HFFc6 (cell line): ENCODE data around the gene FRAT2. TPM values are rescaled to one million over a fixed set of nuclear protein-coding genes. Genes with fewer than 3 reads are reported as not detected.

ENCODE experiments used
- DNase-seq: peaks from one replicate; pipeline ENCODE4 v3.0.0-alpha.2; 2018
- H3K27ac Mint-ChIP-seq: 2 replicates; pipeline ENCODE4 v1.8.0; 2020; ENCODE audit warnings: mild to moderate bottlenecking, mixed read lengths
- H3K27me3 Mint-ChIP-seq: 2 replicates; pipeline ENCODE4 v1.8.0; 2021; ENCODE audit warnings: mild to moderate bottlenecking, moderate library complexity, mixed read lengths; ENCODE audit not compliant: insufficient read depth
- H3K36me3 Mint-ChIP-seq: 2 replicates; pipeline ENCODE4 v1.8.0; 2021; ENCODE audit warnings: low read depth, mixed read lengths
- H3K4me1 Mint-ChIP-seq: 2 replicates; pipeline ENCODE4 v1.8.0; 2020; ENCODE audit warnings: low read depth, mixed read lengths
- H3K4me3 Mint-ChIP-seq: 2 replicates; pipeline ENCODE4 v1.8.0; 2020; ENCODE audit warnings: mild to moderate bottlenecking, moderate library complexity, mixed read lengths
- H3K9me3 Mint-ChIP-seq: 2 replicates; pipeline ENCODE4 v1.8.0; 2020; ENCODE audit warnings: mild to moderate bottlenecking, mixed read lengths
- CTCF ChIP-seq: fragments of 200-600 bp; sonication (generic); IDR thresholded peaks from 2 replicates; pipeline ENCODE4 v1.5.0; 2021; ENCODE audit warnings: antibody characterized with exemption, mild to moderate bottlenecking
- long read RNA-seq: library from polyadenylated mRNA; unstranded; transcript quantifications from one replicate; pipeline ENCODE4 v2.0.0, GENCODE V29; 2019
- total RNA-seq, 6 experiments: library from RNA; stranded (reverse); fragmentation: NEBNext Ultra II Directional; extraction: Animal tissue kit (Norgen Biotek cat#: 25700); gene quantifications; 2 replicates in 1 of 6; 3 replicates in 5 of 6; pipeline ENCODE4 v1.2.3, GENCODE V29; 2021

The FRAT2 gene
- total RNA-seq = 1 to 10 TPM; 2.2 to 2.9 (median 2.6) TPM
- long read RNA-seq = 0 reads

DNA sequence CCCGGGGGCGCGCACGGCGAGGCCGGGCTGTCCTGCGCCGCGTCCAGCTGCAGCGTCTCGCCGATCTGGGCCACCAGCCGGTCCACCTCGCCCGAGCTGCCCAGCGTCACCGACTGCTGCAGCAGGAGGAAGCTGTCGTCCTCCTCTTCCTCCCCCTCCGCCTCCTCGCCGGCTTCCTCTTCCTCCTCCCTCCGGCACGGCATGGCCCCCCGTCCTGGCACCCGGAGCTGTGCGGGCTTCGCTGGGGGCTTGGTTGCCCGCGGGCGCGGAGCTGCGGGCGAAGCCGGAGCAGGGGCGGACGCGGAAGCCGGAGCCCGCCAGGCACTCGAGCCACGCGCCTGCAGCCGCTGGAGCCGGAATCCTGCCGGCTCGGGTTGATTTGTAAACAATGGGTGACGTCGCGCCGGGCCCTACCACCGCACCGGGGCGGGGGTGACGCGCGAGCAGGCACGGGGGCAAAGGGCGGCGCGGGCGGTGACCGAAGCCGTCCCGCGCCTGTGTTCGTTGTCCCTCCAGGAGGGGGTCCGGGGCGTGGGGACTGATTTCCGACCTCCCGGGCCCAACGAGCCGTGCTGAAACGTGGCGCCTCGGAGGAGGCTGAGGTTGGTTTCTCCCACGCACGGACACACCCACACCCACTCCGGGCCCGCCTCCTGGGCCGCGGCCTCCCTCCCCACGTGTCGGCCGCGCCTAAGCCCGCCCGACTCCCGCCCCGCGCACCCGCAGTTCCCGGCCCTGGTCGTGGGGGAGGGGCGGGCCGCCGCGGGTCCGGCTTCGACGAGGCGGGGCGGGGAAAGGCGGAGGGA lies at the start of gene FRAT2:
Gene FRAT2, minus strand, starts transcription at position 360 of the 806 bp plus-strand sequence. Its CDS starts 157 bp downstream, at position 203.
- TF ChIP-seq CTCF = no peak
- peaks cover 40% of the 10 kb centered on the region for H3K4me1 Mint-ChIP-seq
- peak; percentile 80 for DNase-seq
- H3K27me3 Mint-ChIP-seq = peaks cover 18% of the 10 kb centered on the region
- H3K9me3 Mint-ChIP-seq = no peaks in the 10 kb centered on the region
- H3K27ac Mint-ChIP-seq = peak within 1 kb of the TSS; percentile 90
- no peaks in the 10 kb centered on the region for H3K36me3 Mint-ChIP-seq
- peak within 1 kb of the TSS; percentile 88 for H3K4me3 Mint-ChIP-seq

DNA sequence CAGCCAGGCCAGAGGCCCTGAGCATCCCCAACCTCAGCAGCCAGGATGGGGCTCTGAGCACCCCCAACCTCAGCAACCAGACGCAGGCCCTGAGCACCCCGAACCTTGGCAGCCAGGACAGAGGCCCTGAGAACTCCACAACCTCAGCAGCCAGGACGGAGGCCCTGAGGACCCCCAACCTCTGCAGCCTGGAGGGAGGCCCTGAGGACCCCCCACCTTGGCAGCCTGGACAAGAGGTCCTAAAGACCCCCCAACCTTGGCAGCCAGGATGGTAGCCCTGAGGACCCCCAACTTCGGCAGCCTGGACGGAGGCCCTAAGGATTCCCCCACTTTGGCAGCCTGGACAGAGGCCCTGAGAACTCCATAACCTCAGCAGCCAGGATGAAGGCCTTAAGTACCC lies 49.6 kb upstream of the FRAT2 start:
- Mint-ChIP-seq H3K36me3 (peaks cover 14% of the 10 kb centered on the region), H3K4me1 (no peaks in the 10 kb centered on the region), H3K27me3 (no peaks in the 10 kb centered on the region; the same call in 1 of the 2 replicates), H3K4me3 (no peak overlapping the region), H3K9me3 (no peaks in the 10 kb centered on the region), H3K27ac (no peak overlapping the region)
- no peak for TF ChIP-seq CTCF
- no peak for DNase-seq

DNA sequence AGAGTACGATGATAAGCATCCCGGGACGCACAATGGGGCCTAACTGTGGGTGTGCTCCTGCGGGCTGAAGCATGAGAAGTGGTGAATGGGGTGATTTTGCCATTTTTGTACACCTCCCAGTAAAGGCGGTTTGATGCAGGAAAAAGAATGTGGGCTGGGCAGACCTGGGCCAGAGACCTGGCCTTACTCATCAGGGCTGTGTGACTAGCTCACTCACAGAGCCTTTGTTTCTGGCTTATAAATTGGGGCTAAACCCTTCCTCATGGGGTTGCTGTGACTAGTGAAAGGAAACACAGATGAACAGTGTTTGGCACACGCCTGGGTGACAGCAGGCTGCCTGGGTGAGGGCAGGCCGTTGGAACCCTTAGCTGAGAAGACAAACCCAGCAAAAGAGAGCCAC lies 48.6 kb upstream of the FRAT2 start:
- Mint-ChIP-seq H3K27me3 (no peaks in the 10 kb centered on the region; the same call in 1 of the 2 replicates), H3K27ac (no peak overlapping the region), H3K9me3 (no peaks in the 10 kb centered on the region), H3K4me3 (no peak overlapping the region), H3K36me3 (peaks cover 8% of the 10 kb centered on the region), H3K4me1 (no peaks in the 10 kb centered on the region)
- TF ChIP-seq CTCF = no peak
- no peak for DNase-seq

DNA sequence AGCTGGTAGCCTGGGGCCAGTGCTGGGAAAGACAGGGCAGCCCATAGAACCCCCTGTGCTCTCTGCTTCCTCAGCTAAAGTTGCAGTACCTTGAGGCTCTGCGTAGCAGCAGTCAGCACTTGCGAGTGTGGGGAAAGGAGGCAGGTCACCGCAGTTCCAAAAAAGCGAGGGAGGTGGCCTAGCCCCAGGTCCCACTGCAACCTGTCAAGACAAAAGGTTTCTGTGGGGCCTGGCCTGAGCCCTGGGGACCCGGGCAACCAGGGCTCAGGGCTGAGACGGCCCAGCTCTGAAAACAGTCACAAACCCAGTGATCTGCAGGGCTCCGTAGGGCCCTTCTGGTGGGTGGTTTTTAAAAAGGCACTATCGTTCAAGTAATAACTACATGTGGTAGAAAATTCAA lies 47.1 kb upstream of the FRAT2 start:
- no peaks in the 10 kb centered on the region for H3K9me3 Mint-ChIP-seq
- no peak overlapping the region for H3K4me3 Mint-ChIP-seq
- DNase-seq = no peak
- no peaks in the 10 kb centered on the region for H3K4me1 Mint-ChIP-seq
- no peak overlapping the region for H3K27ac Mint-ChIP-seq
- no peaks in the 10 kb centered on the region; the same call in 1 of the 2 replicates for H3K27me3 Mint-ChIP-seq
- no peak for TF ChIP-seq CTCF
- H3K36me3 Mint-ChIP-seq = peaks cover 8% of the 10 kb centered on the region

DNA sequence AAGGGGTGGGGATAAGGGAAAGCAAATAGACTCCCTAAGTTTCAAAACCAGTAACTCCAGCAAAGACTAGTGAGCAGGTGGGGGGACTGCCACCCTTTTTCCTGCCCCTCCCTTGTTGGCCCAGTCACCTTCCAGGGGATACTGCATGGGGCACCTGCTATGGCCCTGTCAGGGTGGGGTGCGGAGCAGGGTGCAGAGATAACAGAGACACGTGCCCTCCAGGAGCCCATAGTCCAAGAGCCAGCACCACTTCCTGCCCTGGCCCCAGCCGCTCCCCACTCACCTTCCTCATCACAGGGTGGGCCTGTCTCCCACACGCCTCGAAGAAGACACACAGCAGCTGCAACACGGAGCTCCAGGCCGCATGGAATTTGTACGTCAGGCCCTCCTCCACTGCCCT lies 46.0 kb upstream of the FRAT2 start:
- DNase-seq = no peak
- no peak overlapping the region for H3K27ac Mint-ChIP-seq
- H3K4me1 Mint-ChIP-seq = no peaks in the 10 kb centered on the region
- H3K27me3 Mint-ChIP-seq = no peaks in the 10 kb centered on the region; the same call in 1 of the 2 replicates
- H3K9me3 Mint-ChIP-seq = no peaks in the 10 kb centered on the region
- peaks cover 5% of the 10 kb centered on the region for H3K36me3 Mint-ChIP-seq
- TF ChIP-seq CTCF = no peak
- H3K4me3 Mint-ChIP-seq = no peak overlapping the region
